Activated CD8-positive, alpha-beta T cell treated with anti-CD3 and anti-CD28 coated beads for 36 hours (primary cell): ENCODE measurements around the gene SPATA3. TPM values are rescaled to one million over a fixed set of nuclear protein-coding genes. Genes with fewer than 3 reads are reported as not detected.

Source experiments
- ATAC-seq: fragments of 200-7000 bp; cut with Tn5 transposase; one replicate; pipeline ENCODE4 v1.10.0; 2021; ENCODE audit warnings: mild to moderate bottlenecking, moderate library complexity
- CTCF ChIA-PET: fragments of 350-600 bp; sonication (Branson Sonifier 250); formaldehyde crosslinking; loops from one replicate; lab custom pipeline; 2021; ENCODE audit warnings: antibody characterized with exemption; lab: Charles Lee
- POLR2A ChIA-PET: fragments of 350-600 bp; sonication (Branson Sonifier 250); formaldehyde crosslinking; loops from one replicate; lab custom pipeline; 2021; ENCODE audit warnings: antibody characterized with exemption; lab: Charles Lee
- DNase-seq: peaks from one replicate; pipeline ENCODE4 v3.0.0-alpha.2; 2020
- H3K27ac Mint-ChIP-seq: one replicate; pipeline ENCODE4 v1.8.0; 2021; ENCODE audit warnings: mild to moderate bottlenecking, mixed read lengths
- H3K27me3 Mint-ChIP-seq: one replicate; pipeline ENCODE4 v1.8.0; 2021; ENCODE audit warnings: mixed read lengths
- H3K36me3 Mint-ChIP-seq: one replicate; pipeline ENCODE4 v1.8.0; 2021; ENCODE audit warnings: low read depth, mixed read lengths
- H3K4me1 Mint-ChIP-seq: one replicate; pipeline ENCODE4 v1.8.0; 2021; ENCODE audit warnings: low read depth, mixed read lengths
- H3K4me3 Mint-ChIP-seq: one replicate; pipeline ENCODE4 v1.8.0; 2021; ENCODE audit warnings: mild to moderate bottlenecking, moderate library complexity, mixed read lengths
- H3K9me3 Mint-ChIP-seq: one replicate; pipeline ENCODE4 v1.8.0; 2021; ENCODE audit warnings: mixed read lengths
- intact Hi-C: fragments of 100-400 bp; cut with micrococcal nuclease; formaldehyde crosslinking; loops from one replicate; pipeline ENCODE4 v1.10.0; 2022
- total RNA-seq, 2 experiments: library from RNA; stranded (reverse); gene quantifications; one replicate each; pipeline ENCODE4 v1.2.3, GENCODE V29; 2021
- TF ChIP-seq, protein P1 (sequence below): fragments of 200-600 bp; IDR thresholded peaks from one replicate; pipeline ENCODE4 v1.8.0; 2022; ENCODE audit warnings: antibody characterized with exemption, mild to moderate bottlenecking

The SPATA3 gene
- total RNA-seq, 2 experiments from 2014 or later = 0.59 to 0.76 TPM

GRCh38 chr2:230991598-230991997 lies 4.3 kb upstream of the SPATA3 start:
- Mint-ChIP-seq H3K27me3 (peaks cover 35% of the 10 kb centered on the region), H3K36me3 (no peaks in the 10 kb centered on the region), H3K4me3 (no peak overlapping the region), H3K9me3 (no peaks in the 10 kb centered on the region), H3K4me1 (peaks cover 5% of the 10 kb centered on the region), H3K27ac (no peak overlapping the region)
- CTCF ChIA-PET = interaction anchor here (0.9 to 2.2 kb wide), 4 partner anchors 35 to 167 kb away, joined by 3 to 6 read pairs (median 4); no protein-coding TSS in a partner anchor
- TF ChIP-seq, protein P1, sequence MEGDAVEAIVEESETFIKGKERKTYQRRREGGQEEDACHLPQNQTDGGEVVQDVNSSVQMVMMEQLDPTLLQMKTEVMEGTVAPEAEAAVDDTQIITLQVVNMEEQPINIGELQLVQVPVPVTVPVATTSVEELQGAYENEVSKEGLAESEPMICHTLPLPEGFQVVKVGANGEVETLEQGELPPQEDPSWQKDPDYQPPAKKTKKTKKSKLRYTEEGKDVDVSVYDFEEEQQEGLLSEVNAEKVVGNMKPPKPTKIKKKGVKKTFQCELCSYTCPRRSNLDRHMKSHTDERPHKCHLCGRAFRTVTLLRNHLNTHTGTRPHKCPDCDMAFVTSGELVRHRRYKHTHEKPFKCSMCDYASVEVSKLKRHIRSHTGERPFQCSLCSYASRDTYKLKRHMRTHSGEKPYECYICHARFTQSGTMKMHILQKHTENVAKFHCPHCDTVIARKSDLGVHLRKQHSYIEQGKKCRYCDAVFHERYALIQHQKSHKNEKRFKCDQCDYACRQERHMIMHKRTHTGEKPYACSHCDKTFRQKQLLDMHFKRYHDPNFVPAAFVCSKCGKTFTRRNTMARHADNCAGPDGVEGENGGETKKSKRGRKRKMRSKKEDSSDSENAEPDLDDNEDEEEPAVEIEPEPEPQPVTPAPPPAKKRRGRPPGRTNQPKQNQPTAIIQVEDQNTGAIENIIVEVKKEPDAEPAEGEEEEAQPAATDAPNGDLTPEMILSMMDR = no peak
- POLR2A ChIA-PET = interaction anchor here (0.9 to 1.1 kb wide), 2 partner anchors 9 to 114 kb away, joined by 3 read pairs; no protein-coding TSS in a partner anchor
- ATAC-seq = no peak
- no peak for DNase-seq
- intact Hi-C loops = no loop called here

DNA sequence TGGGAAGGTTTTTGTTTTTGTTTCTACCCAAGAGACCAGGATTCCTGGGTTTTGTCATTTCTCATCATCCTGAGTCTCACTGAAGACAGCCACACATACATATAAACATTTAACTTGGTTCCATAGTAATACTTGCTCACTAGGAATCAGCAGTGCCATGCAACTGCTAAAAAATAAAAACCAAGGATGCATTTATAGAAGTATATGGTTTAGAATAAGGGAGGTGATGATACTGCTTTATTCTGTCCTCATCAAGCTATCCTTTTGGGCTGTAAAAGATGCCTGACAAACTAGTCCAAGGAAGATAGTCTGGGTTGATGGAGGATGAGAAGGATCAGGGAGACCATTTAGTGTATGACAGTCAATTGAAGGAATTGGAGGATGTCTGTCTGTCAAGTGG lies 740 bp downstream of the SPATA3 start:
- intact Hi-C loops = no loop called here
- ATAC-seq = no peak

GRCh38 chr2:230998882-230999281 lies 3.0 kb downstream of the SPATA3 start:
- TF ChIP-seq, protein P1 = no peak
- ChIA-PET POLR2A (no interaction called here), CTCF (interaction anchor here (0.9 to 1.2 kb wide), 3 partner anchors 12 to 51 kb away, joined by 3 to 5 read pairs (median 3); no protein-coding TSS in a partner anchor)
- Mint-ChIP-seq H3K4me1 (no peaks in the 10 kb centered on the region), H3K27me3 (peaks cover 36% of the 10 kb centered on the region), H3K36me3 (no peaks in the 10 kb centered on the region), H3K9me3 (no peaks in the 10 kb centered on the region), H3K27ac (no peak overlapping the region), H3K4me3 (no peak overlapping the region)
- intact Hi-C loops = no loop called here
- DNase-seq = no peak
- no peak for ATAC-seq

More for the DNA sequence above, 740 bp downstream of the SPATA3 start:
- Mint-ChIP-seq H3K4me1 (no peaks in the 10 kb centered on the region), H3K4me3 (no peak overlapping the region), H3K36me3 (no peaks in the 10 kb centered on the region), H3K27ac (no peak overlapping the region), H3K9me3 (no peaks in the 10 kb centered on the region), H3K27me3 (peaks cover 48% of the 10 kb centered on the region)
- DNase-seq = no peak
- ChIA-PET POLR2A (interaction anchor here (1.4 kb wide), 1 partner anchor 10 kb away, joined by 3 read pairs; no protein-coding TSS in a partner anchor), CTCF (interaction anchor here (1.7 to 1.9 kb wide), 2 partner anchors 11 to 56 kb away, joined by 5 read pairs; no protein-coding TSS in a partner anchor)
- TF ChIP-seq, protein P1 = no peak

- Mint-ChIP-seq H3K4me3 (no peak overlapping the region), H3K9me3 (no peaks in the 10 kb centered on the region), H3K4me1 (no peaks in the 10 kb centered on the region), H3K36me3 (no peaks in the 10 kb centered on the region), H3K27me3 (peaks cover 34% of the 10 kb centered on the region), H3K27ac (no peak overlapping the region)
- TF ChIP-seq, protein P1 = no peak
- ChIA-PET POLR2A (no interaction called here), CTCF (interaction anchor here (1.2 kb wide), 1 partner anchor 50 kb away, joined by 3 read pairs; no protein-coding TSS in a partner anchor)
- intact Hi-C loops = no loop called here
- DNase-seq (no peak), ATAC-seq (no peak)
Measured at GRCh38 chr2:230999477-230999876, 3.6 kb downstream of the SPATA3 start.

DNA sequence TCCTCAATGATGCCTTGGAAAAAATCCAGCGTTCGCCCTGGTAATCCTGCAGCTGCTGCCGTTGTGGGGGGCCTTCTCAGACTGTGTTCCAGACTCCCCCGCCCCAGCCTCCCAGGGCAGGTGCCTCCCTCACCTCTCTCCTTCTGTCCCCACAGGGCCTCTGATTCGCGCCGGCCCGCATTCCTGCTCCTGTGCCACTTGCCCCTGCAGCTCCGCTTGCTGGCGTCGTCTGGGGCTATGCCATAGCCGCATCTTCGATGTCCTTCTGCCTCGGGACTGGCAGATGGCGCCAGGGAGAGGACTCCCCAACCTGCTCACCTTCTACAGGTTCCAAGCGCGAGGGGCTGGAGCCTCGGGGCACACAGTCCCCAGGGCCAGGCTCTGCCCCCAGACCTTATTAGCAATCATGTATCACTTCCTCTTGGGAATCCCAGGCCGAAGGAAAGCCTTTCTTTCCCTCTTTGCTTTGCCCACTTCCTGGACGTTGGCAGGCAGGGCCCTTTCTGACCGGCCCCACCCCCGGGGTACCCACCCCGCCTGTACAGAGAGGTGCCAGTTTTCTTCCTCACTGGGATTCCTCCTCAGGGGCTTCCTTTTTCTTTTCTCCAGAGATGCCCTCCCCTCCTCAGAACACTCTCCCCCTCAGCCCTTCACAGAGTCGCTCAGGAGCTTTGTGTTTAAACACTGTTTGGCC lies 4.4 kb downstream of the SPATA3 start:
- ChIA-PET POLR2A (interaction anchor here (0.9 kb wide), 1 partner anchor 8 kb away, joined by 3 read pairs; no protein-coding TSS in a partner anchor), CTCF (interaction anchor here (0.7 to 1.2 kb wide), 2 partner anchors 50 to 74 kb away, joined by 3 read pairs; no protein-coding TSS in a partner anchor)
- intact Hi-C loops = no loop called here
- H3K27me3 Mint-ChIP-seq = peaks cover 30% of the 10 kb centered on the region
- no peak overlapping the region for H3K27ac Mint-ChIP-seq
- TF ChIP-seq, protein P1 = no peak
- ATAC-seq = no peak
- DNase-seq = no peak
- no peaks in the 10 kb centered on the region for H3K4me1 Mint-ChIP-seq
- peaks cover under 1% of the 10 kb centered on the region for H3K36me3 Mint-ChIP-seq
- no peak overlapping the region for H3K4me3 Mint-ChIP-seq
- H3K9me3 Mint-ChIP-seq = peaks cover under 1% of the 10 kb centered on the region
